ENCODE measurements around the gene TRIP13.
"Not testable (repeated sequence)": the region's sequence is repeated elsewhere in the genome, so short reads cannot be mapped to it uniquely, and the experiment has no call there.

The TRIP13 gene

GRCh38 chr5:922436-923280 lies 30.0 kb downstream of the TRIP13 start:
- DNase-seq = no peak

DNA sequence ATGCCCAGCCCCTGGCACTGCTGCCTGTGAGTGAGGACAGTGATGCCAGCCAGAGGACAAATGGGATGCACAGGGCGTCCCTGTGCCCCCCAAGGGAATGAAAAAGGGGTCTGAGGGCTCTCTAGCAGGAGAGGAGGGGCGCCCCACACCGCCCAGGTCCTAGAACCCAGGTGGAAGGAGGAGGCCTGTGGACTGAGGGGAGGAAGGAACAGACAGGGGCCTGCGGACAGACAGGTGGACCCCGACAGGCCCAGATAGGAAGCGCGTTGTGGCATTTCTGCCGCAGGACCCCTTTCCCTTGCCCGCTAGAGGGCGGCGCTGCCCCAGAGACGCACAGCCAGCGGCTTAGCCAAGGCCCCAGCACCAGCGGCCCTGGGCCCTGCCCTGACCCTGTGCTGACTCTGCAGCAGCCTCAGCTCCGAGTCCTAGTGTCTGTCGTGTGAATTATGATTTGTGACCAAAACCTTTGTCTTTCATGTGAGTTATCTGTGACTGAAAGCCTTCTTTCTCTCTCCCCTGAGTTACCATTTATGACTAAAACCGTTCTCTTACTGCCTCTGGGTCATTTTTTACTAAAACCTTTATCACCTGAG lies 30.7 kb downstream of the TRIP13 start:
- DNase-seq = peak; percentile 53

GRCh38 chr5:926417-927171 lies 33.9 kb downstream of the TRIP13 start:
- DNase-seq = no peak

DNA sequence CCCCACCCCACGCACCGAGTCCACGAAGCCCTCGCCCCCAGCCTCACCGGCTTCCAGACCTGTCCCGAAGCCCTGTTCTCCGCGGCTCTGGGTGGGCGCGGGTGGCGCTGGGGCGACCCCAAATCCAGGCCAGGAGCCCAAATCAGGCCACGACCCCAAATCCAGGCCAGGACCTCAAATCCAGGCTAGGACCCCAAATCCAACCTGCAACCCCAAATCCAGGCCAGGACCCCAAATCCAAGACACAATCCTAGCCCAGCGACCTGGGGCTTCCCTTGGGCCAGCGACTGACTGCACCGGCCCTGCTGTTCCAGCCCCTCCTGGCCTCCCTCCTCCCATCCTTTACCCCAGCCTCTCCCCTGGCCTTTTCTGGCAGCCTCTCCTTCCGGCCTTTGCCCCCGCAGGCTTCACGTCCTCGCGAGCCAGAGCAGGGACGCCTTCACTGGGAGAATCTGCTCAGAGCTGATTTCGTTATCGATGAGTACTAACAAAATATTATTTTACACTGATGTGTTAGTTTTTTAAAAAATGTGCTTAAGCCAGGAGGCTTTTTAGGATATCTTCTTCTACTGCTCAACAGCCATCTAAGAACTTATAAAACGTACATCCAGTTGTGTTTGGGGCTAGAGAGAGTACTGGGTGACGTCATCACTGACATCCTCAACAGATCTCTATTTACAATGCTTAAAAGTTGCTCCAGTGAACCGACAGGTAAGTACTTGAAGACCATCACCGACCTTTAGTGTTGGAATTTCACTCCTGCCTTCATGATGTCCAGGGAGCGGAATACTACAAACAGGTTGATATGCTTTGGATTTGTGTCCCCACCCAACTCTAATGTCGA lies 34.7 kb downstream of the TRIP13 start:
- no peak for DNase-seq

GRCh38 chr5:929182-929581 lies 36.5 kb downstream of the TRIP13 start:
- not testable (repeated sequence) for DNase-seq

DNA sequence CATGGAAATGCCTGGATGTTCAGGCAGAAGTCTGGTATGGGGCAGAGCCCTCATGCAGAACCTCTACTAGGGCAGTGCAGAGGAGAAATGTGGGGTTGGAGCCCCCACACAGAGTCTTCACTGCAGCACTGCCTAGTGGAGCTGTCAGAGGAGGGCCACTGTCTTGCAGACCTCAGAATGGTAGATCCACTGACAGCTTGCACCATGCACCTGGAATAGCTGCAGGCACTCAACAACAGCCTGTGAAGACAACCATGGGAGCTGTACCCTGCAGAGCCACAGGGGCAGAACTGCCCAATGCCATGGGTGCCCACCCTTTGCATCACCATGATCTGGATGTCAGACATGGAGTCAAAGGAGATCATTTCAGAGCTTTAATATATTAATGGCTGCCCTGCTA lies 36.9 kb downstream of the TRIP13 start:
- no peak for DNase-seq

DNA sequence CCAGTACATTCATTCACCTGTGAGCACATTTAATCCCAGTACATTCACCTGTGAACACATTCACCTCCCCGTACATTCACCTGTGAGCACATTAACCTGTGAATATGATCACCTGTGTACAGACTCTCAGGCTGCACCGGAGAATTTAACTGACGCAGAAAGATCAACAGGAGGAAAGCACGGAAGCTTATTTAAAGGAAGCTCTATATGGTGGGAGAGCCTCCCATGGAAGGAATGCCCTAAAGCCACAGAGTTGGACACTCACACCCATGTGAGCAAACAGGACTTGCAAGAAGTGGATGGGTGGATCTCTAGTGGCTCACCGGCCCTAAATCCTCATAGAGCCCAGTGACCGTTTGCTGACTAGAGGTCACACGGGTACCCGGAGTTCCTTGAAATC lies 38.2 kb downstream of the TRIP13 start:
- no peak for DNase-seq

DNA sequence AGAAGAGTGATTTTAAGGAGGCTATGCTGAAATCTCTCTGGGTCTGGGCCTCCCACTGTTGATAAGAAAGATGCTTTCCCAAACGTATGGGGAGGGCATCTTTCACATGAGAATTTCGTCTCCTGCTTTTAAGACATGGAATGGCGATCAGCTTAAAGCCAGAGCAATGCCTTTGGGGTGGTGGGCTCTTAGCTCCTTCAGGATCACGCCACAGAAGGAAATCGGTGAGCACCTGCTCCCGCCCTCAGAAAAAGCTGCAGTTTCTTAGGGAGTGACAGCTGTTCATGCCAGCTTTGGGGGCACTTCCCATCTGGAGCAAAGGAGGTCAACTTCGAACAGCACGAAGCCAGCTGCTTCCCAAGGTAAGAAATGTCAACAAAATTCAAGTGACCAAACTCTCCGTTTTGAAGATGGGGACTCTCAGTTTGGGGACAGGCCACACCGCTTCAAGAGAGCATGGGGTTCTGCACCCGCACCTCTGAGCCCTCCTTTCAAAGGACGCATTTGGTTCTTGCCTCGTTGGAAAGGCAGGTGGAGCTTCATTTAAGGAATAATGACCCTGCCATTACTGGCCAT lies 39.0 kb downstream of the TRIP13 start:
- DNase-seq = no peak

- DNase-seq = no peak
Measured at GRCh38 chr5:932151-932627, 39.5 kb downstream of the TRIP13 start.

GRCh38 chr5:932628-933250 lies 40.1 kb downstream of the TRIP13 start:
- no peak for DNase-seq

- no peak for DNase-seq
Measured at GRCh38 chr5:933251-933861, 40.7 kb downstream of the TRIP13 start.

DNA sequence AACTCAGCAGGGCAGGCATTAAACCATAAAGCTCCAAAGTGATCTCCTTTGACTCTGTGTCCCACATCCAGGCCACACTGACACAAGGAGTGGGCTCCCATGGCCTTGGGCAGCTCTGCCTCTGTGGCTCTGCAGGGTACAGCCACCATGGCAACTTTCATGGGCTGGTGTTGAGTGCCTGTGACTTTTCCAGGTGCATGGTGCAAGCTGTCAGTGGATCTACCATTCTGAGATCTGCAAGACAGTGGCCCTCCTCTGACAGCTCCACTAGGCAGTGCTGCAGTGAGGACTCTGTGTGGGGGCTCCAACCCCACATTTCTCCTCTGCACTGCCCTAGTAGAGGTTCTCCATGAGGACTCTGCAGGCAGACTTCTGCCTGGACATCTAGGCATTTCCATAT lies 41.3 kb downstream of the TRIP13 start:
- not testable (repeated sequence) for DNase-seq

- not testable (repeated sequence) for DNase-seq
Measured at GRCh38 chr5:934381-934967, 41.8 kb downstream of the TRIP13 start.

DNA sequence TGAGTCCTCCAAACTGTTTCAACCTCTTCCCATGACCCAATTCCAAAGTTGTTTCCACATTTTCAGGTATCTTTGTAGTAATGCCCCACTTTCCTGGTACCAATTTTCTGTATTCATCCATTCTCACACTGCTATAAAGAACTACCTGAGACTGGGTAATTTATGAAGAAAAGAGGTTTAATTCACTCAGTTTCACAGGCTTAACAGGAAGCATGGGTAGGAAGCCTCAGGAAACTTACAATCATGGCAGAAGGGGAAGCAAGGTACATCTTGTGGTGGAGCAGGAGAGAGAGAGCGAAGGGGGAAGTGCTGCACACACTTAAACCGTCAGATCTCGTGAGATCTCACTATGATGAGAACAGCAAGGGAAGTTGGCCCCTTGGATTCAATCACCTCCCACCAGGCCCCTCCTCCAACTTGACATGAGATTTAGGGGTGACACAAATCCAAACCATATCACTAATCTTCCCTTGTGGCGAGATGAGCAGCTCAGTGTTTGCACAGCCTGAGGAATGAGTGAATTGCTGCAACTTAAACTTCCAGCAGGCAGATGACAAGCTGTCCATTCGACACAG lies 42.9 kb downstream of the TRIP13 start:
- no peak for DNase-seq

GRCh38 chr5:936149-937144 lies 43.8 kb downstream of the TRIP13 start:
- no peak for DNase-seq

DNA sequence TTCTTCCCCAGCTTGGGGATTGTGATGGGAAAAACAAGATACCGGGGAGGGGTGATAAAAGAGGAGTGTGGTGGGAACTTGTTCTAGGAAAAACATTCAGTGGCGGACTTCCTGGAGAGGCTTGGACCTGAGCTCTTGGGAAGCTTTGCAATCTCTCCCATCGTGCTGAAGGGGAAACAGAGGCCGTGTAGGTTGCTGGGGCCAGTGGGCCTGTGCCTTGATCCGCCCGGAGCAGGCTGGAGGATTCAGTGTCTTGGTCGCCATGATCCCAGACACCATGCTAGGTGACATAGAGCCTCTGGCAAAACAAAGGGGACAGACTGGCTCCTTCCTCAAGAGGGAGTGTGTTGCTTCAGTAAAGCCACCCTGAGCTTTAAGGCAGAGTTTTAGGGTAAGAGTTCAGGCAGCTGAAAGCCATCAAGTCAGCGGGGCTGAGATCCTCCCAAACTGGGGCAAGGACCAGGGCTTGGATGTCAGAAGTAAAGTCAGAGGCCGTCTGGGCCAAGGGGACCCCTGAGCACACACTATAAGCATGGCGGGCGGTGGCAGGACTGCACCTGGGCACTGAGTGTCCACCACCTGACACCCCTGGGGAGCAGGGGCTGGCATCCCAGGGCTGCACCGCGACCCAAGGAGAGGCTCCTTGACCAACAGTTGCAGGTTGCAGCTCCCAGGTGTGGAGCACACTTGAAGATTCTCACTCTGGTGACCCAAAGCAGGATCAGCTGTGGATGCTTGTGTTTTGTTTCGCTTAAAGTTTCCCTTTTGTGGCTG lies 44.7 kb downstream of the TRIP13 start:
- DNase-seq = no peak

- no peak for DNase-seq
Measured at GRCh38 chr5:939368-939767, 46.7 kb downstream of the TRIP13 start.

GRCh38 chr5:940741-941140 lies 48.1 kb downstream of the TRIP13 start:
- not testable (repeated sequence) for DNase-seq
